Tibial nerve (tissue), 3 donors: ENCODE measurements around the gene PDZD8.

Experiments
- CTCF ChIP-seq, 5 experiments: fragments of 200-600 bp in 3 of 5; fragments of 450-650 bp in 2 of 5; sonication (generic) in 3 of 5; IDR thresholded peaks; one replicate each; pipeline ENCODE4 v1.5.1; 2016 to 2019; ENCODE audit warnings: antibody characterized with exemption in 5 of 5, mild to moderate bottlenecking in 3 of 5, moderate library complexity in 2 of 5
- POLR2A ChIP-seq, 2 donors: fragments of 450-650 bp; IDR thresholded peaks; one replicate each; pipeline ENCODE4 v1.6.1; 2017; ENCODE audit warnings: antibody characterized with exemption in 2 of 2, mild to moderate bottlenecking in 2 of 2, moderate library complexity in 2 of 2

DNA sequence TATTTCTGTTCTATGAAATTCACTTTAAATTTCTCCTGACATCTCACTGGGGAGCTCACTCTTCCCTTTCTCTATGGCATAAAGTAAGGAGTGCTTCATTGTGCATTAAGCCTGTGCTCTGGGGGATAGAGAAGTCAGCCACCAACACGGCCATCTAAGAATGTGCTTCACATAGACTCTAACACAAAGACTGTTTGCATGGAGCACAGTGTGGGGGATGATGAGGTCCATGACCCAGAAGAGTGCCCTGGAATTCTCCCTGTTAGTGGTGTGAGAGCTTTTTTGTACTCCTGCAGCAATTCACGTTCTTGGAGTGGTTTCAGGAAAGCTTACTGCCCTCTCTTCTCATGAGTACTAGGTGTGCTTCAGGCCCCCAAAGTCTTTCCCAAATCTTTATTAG is 43.9 kb upstream of the PDZD8 start:
- TF ChIP-seq POLR2A (IDR thresholded peaks at IDR 0.05) (no peak), CTCF (IDR thresholded peaks at IDR 0.05) (no peak)
